Gastroesophageal sphincter (tissue), 3 donors: ENCODE data around the gene MXRA8.

Source experiments
- POLR2A ChIP-seq, 2 donors: fragments of 450-650 bp; IDR thresholded peaks; one replicate each; pipeline ENCODE4 v1.6.1; 2017; ENCODE audit warnings: antibody characterized with exemption in 2 of 2, mild to moderate bottlenecking in 2 of 2, moderate library complexity in 1 of 2
- TF ChIP-seq, protein P1 (sequence below), 4 experiments: fragments of 200-600 bp in 2 of 4; fragments of 450-650 bp in 2 of 4; sonication (generic) in 1 of 4; IDR thresholded peaks; one replicate each; pipeline ENCODE4 v1.5.1; 2017 to 2019; ENCODE audit warnings: antibody characterized with exemption in 4 of 4, mild to moderate bottlenecking in 2 of 4, moderate library complexity in 2 of 4

DNA sequence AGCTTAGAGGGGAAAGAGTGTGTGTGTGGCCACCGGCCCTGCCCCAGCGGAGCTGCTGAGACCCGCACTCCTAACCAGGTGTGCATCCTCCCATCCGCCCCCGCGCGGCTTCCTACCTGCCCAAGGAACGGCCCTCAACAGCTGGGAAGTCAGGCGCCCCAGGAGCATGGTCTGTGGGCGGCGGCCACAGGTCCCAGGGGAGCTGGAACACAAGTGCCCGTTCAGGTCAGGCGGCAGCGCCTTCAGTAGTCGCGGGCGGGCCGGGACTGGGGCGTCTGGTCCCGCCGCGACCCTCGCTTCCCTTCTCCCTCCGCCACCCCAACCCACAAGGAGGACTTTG is 16.2 kb upstream of the MXRA8 start:
- TF ChIP-seq, protein P1, sequence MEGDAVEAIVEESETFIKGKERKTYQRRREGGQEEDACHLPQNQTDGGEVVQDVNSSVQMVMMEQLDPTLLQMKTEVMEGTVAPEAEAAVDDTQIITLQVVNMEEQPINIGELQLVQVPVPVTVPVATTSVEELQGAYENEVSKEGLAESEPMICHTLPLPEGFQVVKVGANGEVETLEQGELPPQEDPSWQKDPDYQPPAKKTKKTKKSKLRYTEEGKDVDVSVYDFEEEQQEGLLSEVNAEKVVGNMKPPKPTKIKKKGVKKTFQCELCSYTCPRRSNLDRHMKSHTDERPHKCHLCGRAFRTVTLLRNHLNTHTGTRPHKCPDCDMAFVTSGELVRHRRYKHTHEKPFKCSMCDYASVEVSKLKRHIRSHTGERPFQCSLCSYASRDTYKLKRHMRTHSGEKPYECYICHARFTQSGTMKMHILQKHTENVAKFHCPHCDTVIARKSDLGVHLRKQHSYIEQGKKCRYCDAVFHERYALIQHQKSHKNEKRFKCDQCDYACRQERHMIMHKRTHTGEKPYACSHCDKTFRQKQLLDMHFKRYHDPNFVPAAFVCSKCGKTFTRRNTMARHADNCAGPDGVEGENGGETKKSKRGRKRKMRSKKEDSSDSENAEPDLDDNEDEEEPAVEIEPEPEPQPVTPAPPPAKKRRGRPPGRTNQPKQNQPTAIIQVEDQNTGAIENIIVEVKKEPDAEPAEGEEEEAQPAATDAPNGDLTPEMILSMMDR (IDR thresholded peaks at IDR 0.05), result no peak
- TF ChIP-seq POLR2A (IDR thresholded peaks at IDR 0.05), result no peak
